ENCODE results near the gene ASIC1.
A peak's percentile ranks its signal among the peaks of the same experiment; 100 is the strongest.

ASIC1 gene

DNA sequence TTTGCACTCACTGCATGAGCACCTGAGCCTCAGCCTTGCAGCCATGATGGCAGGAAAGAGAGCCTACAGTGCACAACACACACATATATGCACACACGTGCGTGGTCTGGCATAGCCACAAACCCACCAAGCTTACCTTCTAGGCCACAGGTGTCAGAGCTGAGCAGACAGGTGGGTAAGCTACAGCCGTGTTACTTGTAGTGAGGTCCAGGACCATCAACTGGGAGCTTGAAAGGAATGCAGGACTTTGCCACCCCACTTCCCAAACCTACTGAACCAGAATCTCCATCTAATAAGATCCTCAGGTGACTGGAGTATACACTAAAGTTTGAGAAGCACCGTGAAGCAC is 2.7 kb downstream of the ASIC1 start:
- H3K4me1 Mint-ChIP-seq (ENCODE audit: low read depth), result peaks cover 38% of the 10 kb centered on the region
- peak overlapping the region; percentile 71 for H3K4me3 Mint-ChIP-seq
- H3K27ac Mint-ChIP-seq, result peak overlapping the region; percentile 70
- no peak for DNase-seq (ENCODE audit: low spot score)
- no peaks in the 10 kb centered on the region for H3K36me3 Mint-ChIP-seq (ENCODE audit: low read depth)
- H3K27me3 Mint-ChIP-seq (ENCODE audit: low read depth), result peaks cover 19% of the 10 kb centered on the region
- no peaks in the 10 kb centered on the region for H3K9me3 Mint-ChIP-seq

- no peak overlapping the region for H3K4me3 Mint-ChIP-seq
- H3K27ac Mint-ChIP-seq, result no peak overlapping the region
- H3K9me3 Mint-ChIP-seq, result no peaks in the 10 kb centered on the region
- no peak for DNase-seq (ENCODE audit: low spot score)
- peaks cover 31% of the 10 kb centered on the region for H3K4me1 Mint-ChIP-seq (ENCODE audit: low read depth)
- peaks cover 13% of the 10 kb centered on the region for H3K27me3 Mint-ChIP-seq (ENCODE audit: low read depth)
- H3K36me3 Mint-ChIP-seq (ENCODE audit: low read depth), result no peaks in the 10 kb centered on the region
Observed at GRCh38 chr12:50061171-50061570, 3.8 kb downstream of the ASIC1 start.

DNA sequence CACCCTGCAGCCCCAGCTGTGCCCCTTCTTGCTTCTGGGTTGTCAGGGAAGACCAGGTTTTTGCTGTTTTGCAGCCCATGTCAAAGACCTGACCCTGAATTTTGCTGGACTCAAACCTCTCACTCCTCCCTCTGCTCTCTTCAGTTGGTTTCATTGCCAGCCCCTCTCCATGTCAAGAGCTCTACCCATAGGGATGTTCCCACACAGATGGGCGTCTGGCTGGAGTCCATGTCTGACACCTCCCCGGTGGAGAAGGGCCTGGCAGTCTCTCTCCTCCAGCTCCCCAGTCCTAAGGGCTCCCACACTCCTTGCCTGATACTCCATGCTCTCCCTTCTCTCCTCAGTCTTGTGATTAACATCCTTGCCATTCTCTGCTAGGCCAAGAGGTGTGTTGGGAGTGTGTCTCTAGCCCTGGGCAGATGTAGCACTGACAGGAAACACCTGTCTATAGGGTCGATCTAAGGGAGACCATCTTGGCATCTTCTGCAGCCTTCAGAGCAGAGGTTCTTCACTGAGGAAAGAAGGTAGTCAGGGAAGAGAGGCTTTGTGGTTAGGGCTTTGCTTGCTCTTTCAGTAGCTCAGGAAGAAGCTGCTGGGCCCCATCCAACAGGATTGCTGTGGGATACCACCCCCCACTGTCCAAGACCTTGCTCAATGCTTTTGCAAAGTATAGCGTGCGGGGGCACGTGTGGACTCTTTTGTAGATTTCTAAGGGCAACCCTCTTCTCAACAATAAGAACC is 4.7 kb downstream of the ASIC1 start:
- no peak for DNase-seq (ENCODE audit: low spot score)
- Mint-ChIP-seq H3K4me1 (ENCODE audit: low read depth) (peaks cover 23% of the 10 kb centered on the region), H3K36me3 (ENCODE audit: low read depth) (no peaks in the 10 kb centered on the region), H3K27me3 (ENCODE audit: low read depth) (peaks cover 3% of the 10 kb centered on the region), H3K27ac (no peak overlapping the region), H3K4me3 (no peak overlapping the region), H3K9me3 (no peaks in the 10 kb centered on the region)

GRCh38 chr12:50062728-50063460 is 5.5 kb downstream of the ASIC1 start:
- no peak overlapping the region for H3K4me3 Mint-ChIP-seq
- H3K9me3 Mint-ChIP-seq, result no peaks in the 10 kb centered on the region

DNA sequence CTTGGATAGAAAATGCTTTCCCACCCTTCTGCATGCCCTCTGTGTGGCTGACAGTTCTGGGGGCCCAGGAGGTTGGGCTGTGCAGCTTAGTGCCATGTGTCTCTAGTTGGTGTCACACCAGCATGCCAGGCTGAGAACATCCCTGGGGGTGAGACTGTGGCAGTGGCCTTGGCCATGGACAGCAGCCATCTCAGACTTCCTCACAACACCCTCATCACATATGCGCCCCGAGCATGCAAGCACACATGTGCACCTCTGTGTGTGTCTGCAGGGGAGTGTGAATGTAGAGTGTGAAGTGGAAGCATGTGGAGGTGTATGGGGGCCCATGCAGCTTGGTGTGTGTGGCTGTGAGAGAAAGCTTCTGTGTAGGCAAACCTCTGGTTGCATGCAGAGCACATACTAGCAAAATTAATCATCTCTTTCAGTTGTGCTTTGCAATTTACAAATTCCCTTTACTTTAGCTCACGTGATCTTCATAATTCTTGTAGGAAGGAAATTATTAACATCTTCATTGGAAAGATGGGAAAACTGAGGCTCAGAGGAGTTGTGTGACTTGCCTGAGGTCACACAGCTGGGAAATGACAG is 8.4 kb downstream of the ASIC1 start:
- H3K27ac Mint-ChIP-seq, result no peak overlapping the region
- H3K4me3 Mint-ChIP-seq, result no peak overlapping the region
- no peaks in the 10 kb centered on the region for H3K27me3 Mint-ChIP-seq (ENCODE audit: low read depth)
- H3K36me3 Mint-ChIP-seq (ENCODE audit: low read depth), result no peaks in the 10 kb centered on the region
- H3K9me3 Mint-ChIP-seq, result no peaks in the 10 kb centered on the region
- DNase-seq (ENCODE audit: low spot score), result no peak
- H3K4me1 Mint-ChIP-seq (ENCODE audit: low read depth), result peaks cover 15% of the 10 kb centered on the region

More at GRCh38 chr12:50062728-50063460, 5.5 kb downstream of the ASIC1 start:
- Mint-ChIP-seq H3K27ac (no peak overlapping the region), H3K36me3 (ENCODE audit: low read depth) (no peaks in the 10 kb centered on the region), H3K4me1 (ENCODE audit: low read depth) (peaks cover 23% of the 10 kb centered on the region), H3K27me3 (ENCODE audit: low read depth) (peaks cover 2% of the 10 kb centered on the region)
- no peak for DNase-seq (ENCODE audit: low spot score)

- Mint-ChIP-seq H3K36me3 (ENCODE audit: low read depth) (no peaks in the 10 kb centered on the region), H3K27me3 (ENCODE audit: low read depth) (no peaks in the 10 kb centered on the region), H3K9me3 (no peaks in the 10 kb centered on the region), H3K4me3 (no peak overlapping the region), H3K27ac (no peak overlapping the region), H3K4me1 (ENCODE audit: low read depth) (peaks cover 12% of the 10 kb centered on the region)
- DNase-seq (ENCODE audit: low spot score), result no peak
Observed at GRCh38 chr12:50066402-50066801, 9.0 kb downstream of the ASIC1 start.

- Mint-ChIP-seq H3K9me3 (no peaks in the 10 kb centered on the region), H3K4me1 (ENCODE audit: low read depth) (peaks cover 9% of the 10 kb centered on the region), H3K27ac (no peak overlapping the region), H3K27me3 (ENCODE audit: low read depth) (peaks cover 4% of the 10 kb centered on the region), H3K4me3 (no peak overlapping the region), H3K36me3 (ENCODE audit: low read depth) (no peaks in the 10 kb centered on the region)
- DNase-seq (ENCODE audit: low spot score), result no peak
Observed at GRCh38 chr12:50069069-50069468, 11.7 kb downstream of the ASIC1 start.

DNA sequence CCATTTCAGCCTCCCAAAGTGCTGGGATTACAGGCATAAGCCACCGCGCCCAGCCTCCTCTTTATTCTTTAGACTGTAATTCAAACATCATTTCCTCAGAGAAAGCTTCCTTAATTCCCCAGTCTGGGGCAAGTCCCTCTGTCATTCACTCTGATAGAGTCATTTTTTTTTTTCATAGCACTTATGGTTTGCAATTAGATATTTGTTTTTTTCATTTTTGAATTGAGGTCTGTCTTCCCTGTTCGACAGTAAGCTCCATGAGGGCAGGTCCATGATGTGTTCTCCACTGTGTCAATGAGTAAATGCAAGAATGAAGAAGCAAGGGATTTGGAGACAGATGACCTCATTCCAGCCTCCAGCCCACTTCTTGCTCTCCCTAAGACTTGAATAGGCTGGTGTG is 12.1 kb downstream of the ASIC1 start:
- Mint-ChIP-seq H3K9me3 (no peaks in the 10 kb centered on the region), H3K36me3 (ENCODE audit: low read depth) (no peaks in the 10 kb centered on the region), H3K27ac (no peak overlapping the region), H3K4me3 (no peak overlapping the region), H3K4me1 (ENCODE audit: low read depth) (peaks cover 9% of the 10 kb centered on the region), H3K27me3 (ENCODE audit: low read depth) (peaks cover 4% of the 10 kb centered on the region)
- no peak for DNase-seq (ENCODE audit: low spot score)

DNA sequence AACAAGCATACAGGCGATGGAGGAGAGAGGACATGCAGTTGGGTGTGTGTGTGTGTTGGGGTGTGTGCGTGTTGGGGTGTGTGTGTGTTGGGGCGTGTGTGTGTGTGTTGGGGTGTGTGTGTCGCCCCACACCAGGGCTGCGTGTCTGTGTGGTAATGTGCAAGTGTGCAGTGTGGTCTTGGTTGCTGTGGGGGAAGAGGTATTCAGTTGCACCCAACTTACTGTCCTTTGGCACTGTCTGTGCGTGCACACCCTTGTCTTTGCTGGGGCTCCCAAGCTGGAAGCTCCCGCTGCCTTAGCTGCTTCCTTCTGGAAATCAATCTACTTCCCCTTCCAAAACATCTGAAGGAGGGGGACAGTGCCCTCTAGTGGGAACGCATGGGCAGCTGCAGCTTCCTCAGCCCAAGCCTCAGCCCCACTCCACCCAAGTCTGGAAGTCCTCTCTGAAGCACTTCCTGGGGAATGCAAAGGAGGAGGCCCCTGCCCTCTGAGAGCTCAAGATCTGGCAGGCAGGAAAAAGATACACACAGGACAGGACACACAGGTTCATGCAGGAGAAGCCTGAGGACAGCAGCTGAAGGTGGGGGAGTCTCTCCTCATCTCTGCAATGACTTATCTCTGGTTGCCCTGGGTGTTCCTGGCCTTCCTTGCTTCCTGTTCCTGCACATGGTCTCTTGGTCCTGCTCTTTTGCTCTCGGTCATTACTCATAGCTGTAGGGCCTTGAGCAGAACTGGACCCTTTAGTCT is 13.1 kb downstream of the ASIC1 start:
- H3K27me3 Mint-ChIP-seq (ENCODE audit: low read depth), result peaks cover 4% of the 10 kb centered on the region
- no peak overlapping the region for H3K4me3 Mint-ChIP-seq
- peaks cover 11% of the 10 kb centered on the region for H3K4me1 Mint-ChIP-seq (ENCODE audit: low read depth)
- no peaks in the 10 kb centered on the region for H3K9me3 Mint-ChIP-seq
- H3K27ac Mint-ChIP-seq, result no peak overlapping the region
- no peaks in the 10 kb centered on the region for H3K36me3 Mint-ChIP-seq (ENCODE audit: low read depth)
- peak; percentile 53 for DNase-seq (ENCODE audit: low spot score)

GRCh38 chr12:50072198-50072907 is 15.0 kb downstream of the ASIC1 start:
- H3K36me3 Mint-ChIP-seq (ENCODE audit: low read depth), result no peaks in the 10 kb centered on the region
- no peak overlapping the region for H3K27ac Mint-ChIP-seq
- no peak overlapping the region for H3K4me3 Mint-ChIP-seq
- H3K9me3 Mint-ChIP-seq, result no peaks in the 10 kb centered on the region
- H3K27me3 Mint-ChIP-seq (ENCODE audit: low read depth), result peaks cover 4% of the 10 kb centered on the region
- no peak for DNase-seq (ENCODE audit: low spot score)
- peaks cover 13% of the 10 kb centered on the region for H3K4me1 Mint-ChIP-seq (ENCODE audit: low read depth)

- peaks cover 13% of the 10 kb centered on the region for H3K4me1 Mint-ChIP-seq (ENCODE audit: low read depth)
- H3K4me3 Mint-ChIP-seq, result no peak overlapping the region
- peaks cover 4% of the 10 kb centered on the region for H3K27me3 Mint-ChIP-seq (ENCODE audit: low read depth)
- H3K9me3 Mint-ChIP-seq, result no peaks in the 10 kb centered on the region
- no peak overlapping the region for H3K27ac Mint-ChIP-seq
- no peak for DNase-seq (ENCODE audit: low spot score)
- H3K36me3 Mint-ChIP-seq (ENCODE audit: low read depth), result no peaks in the 10 kb centered on the region
Observed at GRCh38 chr12:50073206-50073605, 15.8 kb downstream of the ASIC1 start.

GRCh38 chr12:50073712-50074111 is 16.3 kb downstream of the ASIC1 start:
- H3K36me3 Mint-ChIP-seq (ENCODE audit: low read depth), result no peaks in the 10 kb centered on the region
- DNase-seq (ENCODE audit: low spot score), result no peak
- H3K9me3 Mint-ChIP-seq, result no peaks in the 10 kb centered on the region
- no peak overlapping the region for H3K27ac Mint-ChIP-seq
- H3K4me3 Mint-ChIP-seq, result no peak overlapping the region
- H3K4me1 Mint-ChIP-seq (ENCODE audit: low read depth), result peaks cover 13% of the 10 kb centered on the region
- peaks cover 4% of the 10 kb centered on the region for H3K27me3 Mint-ChIP-seq (ENCODE audit: low read depth)

- Mint-ChIP-seq H3K27ac (peak overlapping the region; percentile 15), H3K9me3 (no peaks in the 10 kb centered on the region), H3K4me3 (no peak overlapping the region), H3K27me3 (ENCODE audit: low read depth) (peaks cover 4% of the 10 kb centered on the region), H3K36me3 (ENCODE audit: low read depth) (no peaks in the 10 kb centered on the region), H3K4me1 (ENCODE audit: low read depth) (peaks cover 11% of the 10 kb centered on the region)
- peak; percentile 72 for DNase-seq (ENCODE audit: low spot score)
Observed at GRCh38 chr12:50074936-50075807, 17.8 kb downstream of the ASIC1 start.

All from T-helper 2 cell treated with Interferon-gamma antibody and Interleukin-4, amounts not matched to agents 5 μg/mL and 100 μg/mL, for 36 hours (primary cell).